Measurements from ENCODE around the gene FHIT.

Gene FHIT

GRCh38 chr3:60973321-60973720 is 277.9 kb downstream of the FHIT start:
- TF ChIP-seq CTCF (IDR thresholded peaks at IDR 0.05; ENCODE audit: control insufficient read depth, insufficient read depth, low read depth, low read length, missing control alignments): no peak
- no peak for DNase-seq (ENCODE audit: low read depth)
- no peak overlapping the region for H3K4me3 ChIP-seq (ENCODE audit: control insufficient read depth, low read depth, low read length)

GRCh38 chr3:60972599-60972998 is 278.7 kb downstream of the FHIT start:
- H3K4me3 ChIP-seq (ENCODE audit: control insufficient read depth, low read depth, low read length): no peak overlapping the region
- TF ChIP-seq CTCF (IDR thresholded peaks at IDR 0.05; ENCODE audit: control insufficient read depth, insufficient read depth, low read depth, low read length, missing control alignments): no peak
- no peak for DNase-seq (ENCODE audit: low read depth)

GRCh38 chr3:60970850-60971249 is 280.4 kb downstream of the FHIT start:
- no peak for TF ChIP-seq CTCF (IDR thresholded peaks at IDR 0.05; ENCODE audit: control insufficient read depth, insufficient read depth, low read depth, low read length, missing control alignments)
- H3K4me3 ChIP-seq (ENCODE audit: control insufficient read depth, low read depth, low read length): no peak overlapping the region
- DNase-seq (ENCODE audit: low read depth): no peak

- no peak for TF ChIP-seq CTCF (IDR thresholded peaks at IDR 0.05; ENCODE audit: control insufficient read depth, insufficient read depth, low read depth, low read length, missing control alignments)
- DNase-seq (ENCODE audit: low read depth): no peak
- no peak overlapping the region for H3K4me3 ChIP-seq (ENCODE audit: control insufficient read depth, low read depth, low read length)
Observed at GRCh38 chr3:60967141-60967540, 284.1 kb downstream of the FHIT start.

- no peak for DNase-seq (ENCODE audit: low read depth)
- H3K4me3 ChIP-seq (ENCODE audit: control insufficient read depth, low read depth, low read length): no peak overlapping the region
- no peak for TF ChIP-seq CTCF (IDR thresholded peaks at IDR 0.05; ENCODE audit: control insufficient read depth, insufficient read depth, low read depth, low read length, missing control alignments)
Observed at GRCh38 chr3:60957541-60957940, 293.7 kb downstream of the FHIT start.

GRCh38 chr3:60956729-60957128 is 294.5 kb downstream of the FHIT start:
- no peak for DNase-seq (ENCODE audit: low read depth)
- no peak for TF ChIP-seq CTCF (IDR thresholded peaks at IDR 0.05; ENCODE audit: control insufficient read depth, insufficient read depth, low read depth, low read length, missing control alignments)
- H3K4me3 ChIP-seq (ENCODE audit: control insufficient read depth, low read depth, low read length): no peak overlapping the region

- no peak overlapping the region for H3K4me3 ChIP-seq (ENCODE audit: control insufficient read depth, low read depth, low read length)
- no peak for DNase-seq (ENCODE audit: low read depth)
- TF ChIP-seq CTCF (IDR thresholded peaks at IDR 0.05; ENCODE audit: control insufficient read depth, insufficient read depth, low read depth, low read length, missing control alignments): no peak
Observed at GRCh38 chr3:60955034-60955433, 296.2 kb downstream of the FHIT start.

All from AG09309 (cell line).